Activated naive CD8-positive, alpha-beta T cell treated with anti-CD3 and anti-CD28 coated beads, Interleukin-2, amount 10 ng/mL, durations not matched to agents 7 days and 5 days (primary cell): ENCODE data around the gene NCLN. TPM values are rescaled to one million over a fixed set of nuclear protein-coding genes. Genes with fewer than 3 reads are reported as not detected.

Experiments
- ATAC-seq: fragments of 150-1000 bp; cut with Tn5 transposase; one replicate; pipeline ENCODE4 v1.10.0; 2021; ENCODE audit warnings: low read depth, moderate library complexity
- POLR2A ChIA-PET: fragments of 350-600 bp; sonication (Branson Sonifier 250); formaldehyde crosslinking; loops from one replicate; lab custom pipeline; 2021; ENCODE audit warnings: antibody characterized with exemption; lab: Charles Lee
- DNase-seq: peaks from one replicate; pipeline ENCODE4 v3.0.0; 2021
- H3K27ac Mint-ChIP-seq: one replicate; pipeline ENCODE4 v1.8.0; 2022; ENCODE audit warnings: mild to moderate bottlenecking, mixed read lengths
- H3K27me3 Mint-ChIP-seq: one replicate; pipeline ENCODE4 v1.8.0; 2022; ENCODE audit warnings: mild to moderate bottlenecking, moderate library complexity, mixed read lengths
- H3K36me3 Mint-ChIP-seq: one replicate; pipeline ENCODE4 v1.8.0; 2021; ENCODE audit warnings: mild to moderate bottlenecking, mixed read lengths
- H3K4me1 Mint-ChIP-seq: one replicate; pipeline ENCODE4 v1.8.0; 2021; ENCODE audit warnings: mixed read lengths
- H3K4me3 Mint-ChIP-seq: one replicate; pipeline ENCODE4 v1.8.0; 2022; ENCODE audit warnings: mild to moderate bottlenecking, moderate library complexity, mixed read lengths
- H3K9me3 Mint-ChIP-seq: one replicate; pipeline ENCODE4 v1.8.0; 2021; ENCODE audit warnings: mixed read lengths
- total RNA-seq, 2 experiments: library from RNA; stranded (reverse); gene quantifications; one replicate each; pipeline ENCODE4 v1.2.3, GENCODE V29; 2021

NCLN gene
- total RNA-seq, 2 experiments from 2014 or later = 51.1 to 53.8 TPM

- DNase-seq (peak; percentile 60), ATAC-seq (peak; percentile 6)
- POLR2A ChIA-PET = interaction anchor here (0.9 to 1.4 kb wide), 6 partner anchors 10 to 1910 kb away, joined by 3 to 4 read pairs (median 3); partner anchors contain the start of genes GNA15 and TLE5
- H3K36me3 Mint-ChIP-seq = peaks cover 27% of the 10 kb centered on the region
- no peaks in the 10 kb centered on the region for H3K9me3 Mint-ChIP-seq
- H3K27me3 Mint-ChIP-seq = no peaks in the 10 kb centered on the region
- peak overlapping the region; percentile 100 for H3K4me3 Mint-ChIP-seq
- peak overlapping the region; percentile 99 for H3K27ac Mint-ChIP-seq
- peaks cover 26% of the 10 kb centered on the region for H3K4me1 Mint-ChIP-seq
These were observed 6.6 kb upstream of the NCLN start for GRCh38 chr19:3178973-3179738.

GRCh38 chr19:3179739-3180293 is 5.9 kb upstream of the NCLN start:
- peak overlapping the region; percentile 99 for H3K27ac Mint-ChIP-seq
- peaks cover 33% of the 10 kb centered on the region for H3K4me1 Mint-ChIP-seq
- peak; percentile 7 for ATAC-seq
- H3K36me3 Mint-ChIP-seq = peaks cover 33% of the 10 kb centered on the region
- POLR2A ChIA-PET = interaction anchor here (1.0 to 1.4 kb wide), 5 partner anchors 9 to 1911 kb away, joined by 3 to 4 read pairs (median 3); partner anchors contain the start of genes GNA15 and TLE5
- no peaks in the 10 kb centered on the region for H3K27me3 Mint-ChIP-seq
- H3K4me3 Mint-ChIP-seq = peak overlapping the region; percentile 100
- H3K9me3 Mint-ChIP-seq = no peaks in the 10 kb centered on the region
- DNase-seq = peak; percentile 65

GRCh38 chr19:3183721-3184641 is 1.7 kb upstream of the NCLN start:
- H3K36me3 Mint-ChIP-seq = peaks cover 37% of the 10 kb centered on the region
- peaks cover 44% of the 10 kb centered on the region for H3K4me1 Mint-ChIP-seq
- ATAC-seq (no peak), DNase-seq (no peak)
- POLR2A ChIA-PET = interaction anchor here (0.7 to 1.1 kb wide), 3 partner anchors 92 to 918 kb away, joined by 3 to 7 read pairs (median 5); no protein-coding TSS in a partner anchor
- no peaks in the 10 kb centered on the region for H3K27me3 Mint-ChIP-seq
- peak overlapping the region; percentile 92 for H3K4me3 Mint-ChIP-seq
- H3K9me3 Mint-ChIP-seq = no peaks in the 10 kb centered on the region
- H3K27ac Mint-ChIP-seq = peak overlapping the region; percentile 78

GRCh38 chr19:3184847-3185460 is 776 bp upstream of the NCLN start:
- POLR2A ChIA-PET = interaction anchor here (1.0 to 1.4 kb wide), 3 partner anchors 91 to 149 kb away, joined by 3 to 4 read pairs (median 3); no protein-coding TSS in a partner anchor
- peak overlapping the region; percentile 93 for H3K27ac Mint-ChIP-seq
- no peaks in the 10 kb centered on the region for H3K9me3 Mint-ChIP-seq
- DNase-seq (peak; percentile 73), ATAC-seq (peak; percentile 28)
- peaks cover 31% of the 10 kb centered on the region for H3K36me3 Mint-ChIP-seq
- peaks cover 45% of the 10 kb centered on the region for H3K4me1 Mint-ChIP-seq
- H3K27me3 Mint-ChIP-seq = no peaks in the 10 kb centered on the region
- peak overlapping the region; percentile 92 for H3K4me3 Mint-ChIP-seq

- H3K27ac Mint-ChIP-seq = peak overlapping the region; percentile 77
- POLR2A ChIA-PET = interaction anchor here (0.6 to 2.0 kb wide), 5 partner anchors 9 to 125 kb away, joined by 3 to 8 read pairs (median 3); no protein-coding TSS in a partner anchor
- H3K4me3 Mint-ChIP-seq = peak overlapping the region; percentile 92
- H3K9me3 Mint-ChIP-seq = no peaks in the 10 kb centered on the region
- peaks cover 20% of the 10 kb centered on the region for H3K36me3 Mint-ChIP-seq
- no peak for DNase-seq
- H3K27me3 Mint-ChIP-seq = no peaks in the 10 kb centered on the region
- ATAC-seq = peak; percentile 3
- H3K4me1 Mint-ChIP-seq = peaks cover 46% of the 10 kb centered on the region
These were observed 494 bp downstream of the NCLN start for GRCh38 chr19:3186160-3186688.

GRCh38 chr19:3186891-3187661 is 1.3 kb downstream of the NCLN start:
- Mint-ChIP-seq H3K36me3 (peaks cover 19% of the 10 kb centered on the region), H3K27me3 (no peaks in the 10 kb centered on the region), H3K9me3 (no peaks in the 10 kb centered on the region), H3K4me3 (peak overlapping the region; percentile 92), H3K4me1 (peaks cover 46% of the 10 kb centered on the region), H3K27ac (peak overlapping the region; percentile 77)
- DNase-seq (no peak), ATAC-seq (no peak)
- POLR2A ChIA-PET = interaction anchor here (0.6 to 2.0 kb wide), 4 partner anchors 10 to 208 kb away, joined by 3 to 8 read pairs (median 4); no protein-coding TSS in a partner anchor

GRCh38 chr19:3187662-3188511 is 2.2 kb downstream of the NCLN start:
- peaks cover 43% of the 10 kb centered on the region for H3K4me1 Mint-ChIP-seq
- peak overlapping the region; percentile 72 for H3K27ac Mint-ChIP-seq
- H3K9me3 Mint-ChIP-seq = no peaks in the 10 kb centered on the region
- H3K36me3 Mint-ChIP-seq = peaks cover 17% of the 10 kb centered on the region
- POLR2A ChIA-PET = interaction anchor here (0.6 to 2.0 kb wide), 2 partner anchors 11 to 208 kb away, joined by 3 to 8 read pairs; no protein-coding TSS in a partner anchor
- H3K27me3 Mint-ChIP-seq = no peaks in the 10 kb centered on the region
- peak overlapping the region; percentile 92 for H3K4me3 Mint-ChIP-seq
- ATAC-seq (no peak), DNase-seq (no peak)

GRCh38 chr19:3188627-3189596 is 3.2 kb downstream of the NCLN start:
- no peak for ATAC-seq
- Mint-ChIP-seq H3K9me3 (no peaks in the 10 kb centered on the region), H3K27ac (peak overlapping the region; percentile 72), H3K36me3 (peaks cover 17% of the 10 kb centered on the region), H3K4me1 (peaks cover 37% of the 10 kb centered on the region), H3K27me3 (no peaks in the 10 kb centered on the region), H3K4me3 (peak overlapping the region; percentile 55)
- no peak for DNase-seq
- POLR2A ChIA-PET = interaction anchor here (0.8 kb wide), 1 partner anchor 9 kb away, joined by 4 read pairs; no protein-coding TSS in a partner anchor

GRCh38 chr19:3189702-3190469 is 4.2 kb downstream of the NCLN start:
- H3K27ac Mint-ChIP-seq = no peak overlapping the region

GRCh38 chr19:3190470-3190770 is 4.7 kb downstream of the NCLN start:
- Mint-ChIP-seq H3K4me3 (no peak overlapping the region), H3K27ac (no peak overlapping the region), H3K9me3 (no peaks in the 10 kb centered on the region), H3K27me3 (no peaks in the 10 kb centered on the region), H3K4me1 (peaks cover 24% of the 10 kb centered on the region), H3K36me3 (peaks cover 14% of the 10 kb centered on the region)
- no peak for ATAC-seq
- no peak for DNase-seq
- POLR2A ChIA-PET = no interaction called here

More at GRCh38 chr19:3189702-3190469, 4.2 kb downstream of the NCLN start:
- H3K4me3 Mint-ChIP-seq = no peak overlapping the region
- POLR2A ChIA-PET = interaction anchor here (0.8 kb wide), 1 partner anchor 10 kb away, joined by 4 read pairs; no protein-coding TSS in a partner anchor
- H3K36me3 Mint-ChIP-seq = peaks cover 14% of the 10 kb centered on the region
- H3K4me1 Mint-ChIP-seq = peaks cover 28% of the 10 kb centered on the region
- DNase-seq = no peak
- ATAC-seq = no peak
- no peaks in the 10 kb centered on the region for H3K27me3 Mint-ChIP-seq
- H3K9me3 Mint-ChIP-seq = no peaks in the 10 kb centered on the region
